HG03342 (cell line): ENCODE data around the gene SNAP25.

ENCODE experiments used
- ATAC-seq: cut with Tn5 transposase; IDR thresholded peaks from one replicate; pipeline ENCODE4 v1.9.1; 2021; ENCODE audit warnings: mild to moderate bottlenecking, moderate library complexity; ENCODE audit not compliant: unreplicated experiment

SNAP25 gene

GRCh38 chr20:10218536-10219451 lies at the start of gene SNAP25:
TSS of gene SNAP25 (plus strand) at chr20:10218830. CDS start at chr20:10275492, 56,662 bp downstream.
- no peak for ATAC-seq

- ATAC-seq: no peak
These were observed 48.9 kb upstream of the SNAP25 start for GRCh38 chr20:10169752-10170151.

- no peak for ATAC-seq
These were observed 48.4 kb upstream of the SNAP25 start for GRCh38 chr20:10170261-10170660.

GRCh38 chr20:10171864-10172751 lies 46.5 kb upstream of the SNAP25 start:
- ATAC-seq: no peak

GRCh38 chr20:10172998-10173655 lies 45.5 kb upstream of the SNAP25 start:
- no peak for ATAC-seq

GRCh38 chr20:10174400-10174799 lies 44.2 kb upstream of the SNAP25 start:
- no peak for ATAC-seq

GRCh38 chr20:10177326-10177725 lies 41.3 kb upstream of the SNAP25 start:
- no peak for ATAC-seq

- no peak for ATAC-seq
These were observed 40.5 kb upstream of the SNAP25 start for GRCh38 chr20:10178091-10178490.

GRCh38 chr20:10178727-10179313 lies 39.8 kb upstream of the SNAP25 start:
- ATAC-seq: no peak

- ATAC-seq: no peak
These were observed 38.9 kb upstream of the SNAP25 start for GRCh38 chr20:10179574-10180298.

GRCh38 chr20:10180651-10181235 lies 37.9 kb upstream of the SNAP25 start:
- no peak for ATAC-seq

- no peak for ATAC-seq
These were observed 32.7 kb upstream of the SNAP25 start for GRCh38 chr20:10185741-10186558.

GRCh38 chr20:10190456-10190855 lies 28.2 kb upstream of the SNAP25 start:
- no peak for ATAC-seq

- no peak for ATAC-seq
These were observed 26.5 kb upstream of the SNAP25 start for GRCh38 chr20:10192171-10192570.

- ATAC-seq: no peak
These were observed 24.5 kb upstream of the SNAP25 start for GRCh38 chr20:10194166-10194565.

GRCh38 chr20:10200330-10200729 lies 18.3 kb upstream of the SNAP25 start:
- no peak for ATAC-seq

- ATAC-seq: no peak
These were observed 17.2 kb upstream of the SNAP25 start for GRCh38 chr20:10201321-10201870.

GRCh38 chr20:10209091-10209490 lies 9.5 kb upstream of the SNAP25 start:
- ATAC-seq: no peak

GRCh38 chr20:10213526-10213925 lies 5.1 kb upstream of the SNAP25 start:
- ATAC-seq: no peak
